Keratinocyte (primary cell): Measurements from ENCODE around the gene ZDHHC12. TPM values are rescaled to one million over a fixed set of nuclear protein-coding genes. Genes with fewer than 3 reads are reported as not detected.

Experiments used
- DNase-seq: peaks from one replicate; pipeline ENCODE4 v3.0.0-alpha.2; 2011; ENCODE audit warnings: low read depth, missing footprints, low spot score
- FAIRE-seq: peaks from 2 replicates; lab custom pipeline; 2011; peaks lifted over from hg19 to GRCh38; lab: Jason Lieb, UNC
- H2AFZ ChIP-seq: 2 replicates; pipeline ENCODE4 v1.6.0; 2012; ENCODE audit warnings: low read length, control low read depth, inconsistent platforms; ENCODE audit not compliant: control insufficient read depth
- H3K27ac ChIP-seq: 2 replicates; pipeline ENCODE4 v1.5.1; 2011; ENCODE audit warnings: low read length; ENCODE audit not compliant: control insufficient read depth, insufficient read depth
- H3K27me3 ChIP-seq: 3 replicates; pipeline ENCODE4 v1.6.0; 2011; ENCODE audit warnings: low read length; ENCODE audit not compliant: control insufficient read depth, insufficient read depth; ENCODE audit errors: extremely low read depth
- H3K36me3 ChIP-seq, 2 experiments: 2 replicates in 1 of 2; 3 replicates in 1 of 2; pipeline ENCODE4 v1.5.1; 2011; ENCODE audit warnings: low read length in 2 of 2, mild to moderate bottlenecking in 1 of 2; ENCODE audit not compliant: control insufficient read depth in 2 of 2, insufficient read depth in 2 of 2; ENCODE audit errors: extremely low read depth in 1 of 2
- H3K4me1 ChIP-seq: 3 replicates; pipeline ENCODE4 v1.5.1; 2011; ENCODE audit warnings: low read length; ENCODE audit not compliant: control insufficient read depth, insufficient read depth; ENCODE audit errors: extremely low read depth
- H3K4me2 ChIP-seq: 3 replicates; pipeline ENCODE4 v1.6.0; 2011; ENCODE audit warnings: low read depth, low read length; ENCODE audit not compliant: control insufficient read depth, insufficient read depth; ENCODE audit errors: extremely low read depth
- H3K4me3 ChIP-seq, 3 experiments: fragments of 200-600 bp in 1 of 3; sonication (generic) in 1 of 3; 2 replicates in 2 of 3; 3 replicates in 1 of 3; pipeline ENCODE4 v1.5.1; 2011 to 2016; ENCODE audit warnings: low read length in 3 of 3, mild to moderate bottlenecking in 3 of 3, control low read depth in 2 of 3, inconsistent platforms in 1 of 3, low read depth in 1 of 3, mixed read lengths in 1 of 3, mixed run types in 1 of 3, moderate library complexity in 1 of 3; ENCODE audit not compliant: control insufficient read depth in 2 of 3, insufficient read depth in 2 of 3; ENCODE audit errors: extremely low read depth in 1 of 3
- H3K79me2 ChIP-seq: 2 replicates; pipeline ENCODE4 v1.6.0; 2012; ENCODE audit warnings: low read length; ENCODE audit not compliant: control insufficient read depth, insufficient read depth
- H3K9ac ChIP-seq: 3 replicates; pipeline ENCODE4 v1.6.0; 2011; ENCODE audit warnings: low read length; ENCODE audit not compliant: control insufficient read depth, insufficient read depth; ENCODE audit errors: extremely low read depth
- H3K9me1 ChIP-seq: 3 replicates; pipeline ENCODE4 v1.6.0; 2011; ENCODE audit warnings: low read length; ENCODE audit not compliant: control insufficient read depth, insufficient read depth; ENCODE audit errors: extremely low read depth
- H3K9me3 ChIP-seq: 2 replicates; pipeline ENCODE4 v1.5.1; 2012; ENCODE audit warnings: low read depth, low read length; ENCODE audit not compliant: control insufficient read depth
- H4K20me1 ChIP-seq: 3 replicates; pipeline ENCODE4 v1.6.0; 2011; ENCODE audit warnings: low read length; ENCODE audit not compliant: control insufficient read depth, insufficient read depth; ENCODE audit errors: extremely low read depth
- EZH2 ChIP-seq: IDR thresholded peaks from one replicate; pipeline ENCODE4 v1.6.1; 2012; ENCODE audit warnings: inconsistent platforms, mild to moderate bottlenecking, low read length, moderate library complexity
- dilution Hi-C: fragments of 300-500 bp; cut with MboI; formaldehyde crosslinking; loops from one replicate; pipeline ENCODE4 v1.7.0; 2020; ENCODE audit warnings: low sequenced_read_pairs; ENCODE audit not compliant: extremely low pct_ligation_motif_present
- polyA minus RNA-seq, 3 experiments: library from RNA; depleted of rRNA, polyadenylated mRNA; stranded (reverse); fragments of >200 nt; gene quantifications; 1 replicate in 1 of 3; 2 replicates in 1 of 3; 3 replicates in 1 of 3; pipeline ENCODE4 v1.2.3, GENCODE V29; 2011
- polyA plus RNA-seq, 5 experiments: library from polyadenylated mRNA; depleted of rRNA in 3 of 5; stranded (reverse) in 3 of 5; stranded (forward) in 1 of 5; unstranded in 1 of 5; fragments of >200 nt; gene quantifications; 1 replicate in 1 of 5; 2 replicates in 3 of 5; 3 replicates in 1 of 5; pipeline versions ENCODE4 v1.2.1 to v1.2.3, GENCODE V29; 2011 to 2012; ENCODE audit warnings: missing spikeins in 2 of 5, low read depth in 1 of 5, low replicate concordance in 1 of 5
- TF ChIP-seq, protein P1 (sequence below), 3 experiments: IDR thresholded peaks in 1 of 3; conservative IDR thresholded peaks in 1 of 3; optimal IDR thresholded peaks in 1 of 3; 2 replicates in 2 of 3; 3 replicates in 1 of 3; pipeline versions ENCODE3 to v1.5.1; 2011; ENCODE audit warnings: low read length in 3 of 3, mild to moderate bottlenecking in 3 of 3, moderate library complexity in 2 of 3, control low read depth in 1 of 3, inconsistent platforms in 1 of 3; ENCODE audit not compliant: insufficient read depth in 2 of 3; ENCODE audit errors: extremely low read depth in 1 of 3

ZDHHC12 gene
- polyA plus RNA-seq (24.1 to 46.3 TPM (median 36.3 TPM) in 3 replicates), polyA minus RNA-seq (18.9 to 31.7 TPM (median 25.7 TPM) in 3 replicates)
- 2.1 TPM for polyA plus RNA-seq (2011; ENCODE audit: low read depth)
- 29.4 and 83.5 TPM in 2 replicates for polyA plus RNA-seq (2011; cell fraction: cytosol; rRNA removed)
- polyA plus RNA-seq (2011; cell fraction: nucleus; rRNA removed), result 16.7 and 28.7 TPM in 2 replicates
- polyA plus RNA-seq (2012; ENCODE audit: low replicate concordance), result 27.7 and 56.3 TPM in 2 replicates
- 59.5 TPM for polyA minus RNA-seq (2011; cell fraction: cytosol; rRNA and poly(A)+ RNA removed)
- polyA minus RNA-seq (2011; cell fraction: nucleus; rRNA and poly(A)+ RNA removed), result 16.7 and 20.7 TPM in 2 replicates

GRCh38 chr9:128723866-128724743 is at the start of gene ZDHHC12:
Gene ZDHHC12, minus strand, starts transcription at chr9:128724127. Its CDS starts 34 bp downstream, at chr9:128724093.
- H3K79me2 ChIP-seq, result peaks cover 11% of the 10 kb centered on the region
- dilution Hi-C loops, result no loop called here
- peak within 1 kb of the TSS; percentile 60 to 93 (median 90) for H3K4me3 ChIP-seq
- H2AFZ ChIP-seq, result peak within 1 kb of the TSS; percentile 89
- no peaks in the 10 kb centered on the region for H3K9me3 ChIP-seq
- TF ChIP-seq, protein P1, sequence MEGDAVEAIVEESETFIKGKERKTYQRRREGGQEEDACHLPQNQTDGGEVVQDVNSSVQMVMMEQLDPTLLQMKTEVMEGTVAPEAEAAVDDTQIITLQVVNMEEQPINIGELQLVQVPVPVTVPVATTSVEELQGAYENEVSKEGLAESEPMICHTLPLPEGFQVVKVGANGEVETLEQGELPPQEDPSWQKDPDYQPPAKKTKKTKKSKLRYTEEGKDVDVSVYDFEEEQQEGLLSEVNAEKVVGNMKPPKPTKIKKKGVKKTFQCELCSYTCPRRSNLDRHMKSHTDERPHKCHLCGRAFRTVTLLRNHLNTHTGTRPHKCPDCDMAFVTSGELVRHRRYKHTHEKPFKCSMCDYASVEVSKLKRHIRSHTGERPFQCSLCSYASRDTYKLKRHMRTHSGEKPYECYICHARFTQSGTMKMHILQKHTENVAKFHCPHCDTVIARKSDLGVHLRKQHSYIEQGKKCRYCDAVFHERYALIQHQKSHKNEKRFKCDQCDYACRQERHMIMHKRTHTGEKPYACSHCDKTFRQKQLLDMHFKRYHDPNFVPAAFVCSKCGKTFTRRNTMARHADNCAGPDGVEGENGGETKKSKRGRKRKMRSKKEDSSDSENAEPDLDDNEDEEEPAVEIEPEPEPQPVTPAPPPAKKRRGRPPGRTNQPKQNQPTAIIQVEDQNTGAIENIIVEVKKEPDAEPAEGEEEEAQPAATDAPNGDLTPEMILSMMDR (optimal IDR thresholded peaks at IDR 0.05 in 1 of 3, IDR thresholded peaks at IDR 0.05 in 1 of 3, conservative IDR thresholded peaks at IDR 0.05 in 1 of 3; ENCODE audit: extremely low read depth in 1 of 3, insufficient read depth in 2 of 3, low read length in 3 of 3), result no peak
- no peak for TF ChIP-seq EZH2
- no peaks in the 10 kb centered on the region for H3K9me1 ChIP-seq
- peaks cover 13% of the 10 kb centered on the region for H3K4me1 ChIP-seq
- no peaks in the 10 kb centered on the region for H3K27me3 ChIP-seq
- H3K9ac ChIP-seq, result peak within 1 kb of the TSS; percentile 82
- H3K4me2 ChIP-seq, result peak within 1 kb of the TSS; percentile 91
- H3K36me3 ChIP-seq, result peaks cover 6% of the 10 kb centered on the region in 2 experiments
- FAIRE-seq (peak; percentile 67), DNase-seq (peak; percentile 87)
- H3K27ac ChIP-seq, result peak within 1 kb of the TSS; percentile 68
- H4K20me1 ChIP-seq, result no peaks in the 10 kb centered on the region

DNA sequence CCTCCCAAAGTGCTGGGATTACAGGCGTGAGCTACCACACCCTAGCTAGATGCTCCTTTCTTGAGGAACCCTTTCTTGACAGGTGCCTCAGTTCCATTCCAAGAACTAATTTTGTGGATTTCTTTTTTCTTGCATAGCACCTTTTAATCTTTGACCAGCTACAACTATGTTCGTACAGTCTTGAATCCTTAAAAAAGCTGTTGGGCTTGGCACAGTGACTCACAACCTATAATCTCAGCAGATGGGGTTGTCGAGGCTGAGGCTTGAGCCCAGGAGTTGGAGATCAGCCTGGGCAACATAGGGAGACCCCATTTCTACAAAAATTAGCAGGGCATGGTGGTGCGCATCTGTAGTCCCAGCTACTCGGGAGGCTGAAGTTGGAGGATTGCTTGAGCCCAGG is 49.1 kb upstream of the ZDHHC12 start:
- no peak overlapping the region for H3K4me2 ChIP-seq
- H3K27me3 ChIP-seq, result no peaks in the 10 kb centered on the region
- no peak overlapping the region for H3K9ac ChIP-seq
- peaks cover 0 to 1% of the 10 kb centered on the region in 2 experiments for H3K36me3 ChIP-seq
- no peak overlapping the region for H3K4me3 ChIP-seq
- H3K79me2 ChIP-seq, result peaks cover 14% of the 10 kb centered on the region
- dilution Hi-C loops, result no loop called here
- no peak overlapping the region for H3K27ac ChIP-seq
- no peak for DNase-seq
- TF ChIP-seq, protein P1 (optimal IDR thresholded peaks at IDR 0.05 in 1 of 3, IDR thresholded peaks at IDR 0.05 in 1 of 3, conservative IDR thresholded peaks at IDR 0.05 in 1 of 3; ENCODE audit: extremely low read depth in 1 of 3, insufficient read depth in 2 of 3, low read length in 3 of 3), result no peak
- no peak for TF ChIP-seq EZH2
- FAIRE-seq, result no peak
- H2AFZ ChIP-seq, result no peak overlapping the region
- no peaks in the 10 kb centered on the region for H4K20me1 ChIP-seq
- no peaks in the 10 kb centered on the region for H3K9me1 ChIP-seq
- peaks cover 8% of the 10 kb centered on the region for H3K4me1 ChIP-seq
- no peaks in the 10 kb centered on the region for H3K9me3 ChIP-seq
